A673 (cell line): ENCODE results near the gene COL4A4.

ENCODE experiments used
- CTCF ChIP-seq: fragments of 300-800, 200-600 bp; sonication (generic); conservative IDR thresholded peaks from 2 replicates; pipeline ENCODE4 v1.5.1; 2017; ENCODE audit warnings: low read depth, mild to moderate bottlenecking, antibody characterized with exemption, low read length, moderate library complexity, mixed read lengths
- EZH2 ChIP-seq: fragments of 200-600 bp; sonication (generic); IDR thresholded peaks from 2 replicates; pipeline ENCODE4 v1.6.1; 2017; ENCODE audit warnings: borderline replicate concordance, low read depth, mild to moderate bottlenecking, mixed read lengths, antibody characterized with exemption, low read length; ENCODE audit not compliant: poor library complexity, severe bottlenecking

DNA sequence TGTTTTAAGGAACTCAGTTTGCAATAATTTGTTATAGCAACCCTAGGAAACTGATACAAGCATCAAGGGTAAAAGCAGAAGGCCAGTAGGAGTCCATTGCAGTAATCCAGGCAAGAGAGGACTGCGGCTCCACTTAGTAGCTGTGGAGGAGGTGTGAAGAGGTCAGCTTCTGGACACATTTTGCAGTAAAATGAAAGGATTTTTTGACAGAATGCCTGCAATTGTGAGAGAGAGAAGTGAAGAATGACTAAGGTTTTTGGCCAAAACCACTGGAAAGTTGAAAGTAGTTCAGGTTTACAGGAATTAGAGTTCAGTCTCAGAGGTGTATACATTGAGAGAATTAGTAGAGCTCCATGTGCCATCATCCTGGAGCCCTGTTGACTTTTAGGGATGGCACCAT is 198.6 kb downstream of the COL4A4 start:
- no peak for TF ChIP-seq CTCF
- no peak for TF ChIP-seq EZH2
